H1 (cell line): Measurements from ENCODE around the gene MGLL. TPM values are rescaled to one million over a fixed set of nuclear protein-coding genes. Genes with fewer than 3 reads are reported as not detected.

ENCODE experiments used
- CREB1 ChIP-seq: IDR thresholded peaks from 2 replicates; pipeline ENCODE4 v1.6.1; 2012; ENCODE audit warnings: inconsistent platforms
- EGR1 ChIP-seq: IDR thresholded peaks from 2 replicates; pipeline ENCODE4 v1.6.1; 2011; ENCODE audit warnings: low read depth, low read length, borderline replicate concordance
- RAD21 ChIP-seq, 2 experiments: IDR thresholded peaks in 1 of 2; conservative IDR thresholded peaks in 1 of 2; 2 replicates each; pipeline ENCODE4 v1.6.1; 2011; ENCODE audit warnings: low read depth in 2 of 2, low read length in 2 of 2, improper control_type of control experiment in 1 of 2, inconsistent platforms in 1 of 2, mild to moderate bottlenecking in 1 of 2, moderate library complexity in 1 of 2
- SAP30 ChIP-seq: fragments of 300-600 bp; sonication (generic); IDR thresholded peaks from 2 replicates; pipeline ENCODE4 v1.7.1; 2012; ENCODE audit warnings: low read length, moderate library complexity, mild to moderate bottlenecking, inconsistent platforms; ENCODE audit not compliant: insufficient read depth, insufficient replicate concordance
- SIRT6 ChIP-seq: IDR thresholded peaks from one replicate; pipeline ENCODE4 v1.7.1; 2012; ENCODE audit warnings: low read length, inconsistent platforms
- TBP ChIP-seq: IDR thresholded peaks from 2 replicates; pipeline ENCODE4 v1.6.1; 2011; ENCODE audit warnings: low read depth, low read length, improper control_type of control experiment
- ZNF274 ChIP-seq: IDR thresholded peaks from 2 replicates; pipeline ENCODE4 v1.7.0; 2012; ENCODE audit warnings: low read length, borderline replicate concordance; ENCODE audit errors: extremely low read depth
- polyA plus RNA-seq, 7 experiments: library from polyadenylated mRNA; depleted of rRNA in 3 of 7; stranded (reverse) in 5 of 7; unstranded in 2 of 7; fragments of >200 nt in 5 of 7; fragments of 200-250 nt in 2 of 7; gene quantifications; 1 replicate in 5 of 7; 2 replicates in 1 of 7; 4 replicates in 1 of 7; pipeline versions ENCODE4 v1.2.1 to v1.2.3, GENCODE V29; 2011 to 2013; ENCODE audit warnings: missing spikeins in 2 of 7, mixed read lengths in 2 of 7
- total RNA-seq: library from RNA; stranded (reverse); fragmentation: NEBNext Ultra II Directional; extraction: Animal tissue kit (Norgen Biotek cat#: 25700); gene quantifications from 2 replicates; pipeline ENCODE4 v1.2.1, GENCODE V29; 2021
- TF ChIP-seq, protein P1 (sequence below): fragments of 300-600 bp; sonication (generic); IDR thresholded peaks from 2 replicates; pipeline ENCODE4 v1.7.1; 2012; ENCODE audit warnings: low read length, moderate library complexity, mild to moderate bottlenecking, inconsistent platforms; ENCODE audit not compliant: insufficient replicate concordance

Gene MGLL
- total and polyA plus RNA-seq, 2 of the 8 experiments (the other 6 are each of a cell fraction or from before 2014, with no cell fraction given), result 0.05 to 0.34 TPM

DNA sequence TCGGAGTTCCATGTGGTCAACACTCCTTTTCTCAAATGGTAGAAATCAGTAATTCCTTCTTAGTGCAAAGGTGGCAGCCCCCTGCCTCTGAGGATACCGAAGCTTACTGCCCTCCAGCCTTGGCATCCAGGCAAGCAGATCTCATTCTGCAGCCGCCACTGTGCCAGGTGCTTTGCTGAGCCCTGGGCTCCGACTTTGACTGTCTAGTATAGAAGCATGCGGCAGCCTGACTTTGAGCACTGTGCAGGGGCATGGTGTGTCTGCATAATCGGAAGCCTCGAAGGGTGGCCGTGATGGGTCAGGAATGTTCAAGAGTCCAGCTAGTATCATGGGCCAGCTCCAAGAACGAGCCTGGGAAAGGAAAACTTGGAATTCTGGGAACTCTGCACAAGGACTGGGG, 109.9 kb downstream of the MGLL start (continued):
- TF ChIP-seq, protein P1, sequence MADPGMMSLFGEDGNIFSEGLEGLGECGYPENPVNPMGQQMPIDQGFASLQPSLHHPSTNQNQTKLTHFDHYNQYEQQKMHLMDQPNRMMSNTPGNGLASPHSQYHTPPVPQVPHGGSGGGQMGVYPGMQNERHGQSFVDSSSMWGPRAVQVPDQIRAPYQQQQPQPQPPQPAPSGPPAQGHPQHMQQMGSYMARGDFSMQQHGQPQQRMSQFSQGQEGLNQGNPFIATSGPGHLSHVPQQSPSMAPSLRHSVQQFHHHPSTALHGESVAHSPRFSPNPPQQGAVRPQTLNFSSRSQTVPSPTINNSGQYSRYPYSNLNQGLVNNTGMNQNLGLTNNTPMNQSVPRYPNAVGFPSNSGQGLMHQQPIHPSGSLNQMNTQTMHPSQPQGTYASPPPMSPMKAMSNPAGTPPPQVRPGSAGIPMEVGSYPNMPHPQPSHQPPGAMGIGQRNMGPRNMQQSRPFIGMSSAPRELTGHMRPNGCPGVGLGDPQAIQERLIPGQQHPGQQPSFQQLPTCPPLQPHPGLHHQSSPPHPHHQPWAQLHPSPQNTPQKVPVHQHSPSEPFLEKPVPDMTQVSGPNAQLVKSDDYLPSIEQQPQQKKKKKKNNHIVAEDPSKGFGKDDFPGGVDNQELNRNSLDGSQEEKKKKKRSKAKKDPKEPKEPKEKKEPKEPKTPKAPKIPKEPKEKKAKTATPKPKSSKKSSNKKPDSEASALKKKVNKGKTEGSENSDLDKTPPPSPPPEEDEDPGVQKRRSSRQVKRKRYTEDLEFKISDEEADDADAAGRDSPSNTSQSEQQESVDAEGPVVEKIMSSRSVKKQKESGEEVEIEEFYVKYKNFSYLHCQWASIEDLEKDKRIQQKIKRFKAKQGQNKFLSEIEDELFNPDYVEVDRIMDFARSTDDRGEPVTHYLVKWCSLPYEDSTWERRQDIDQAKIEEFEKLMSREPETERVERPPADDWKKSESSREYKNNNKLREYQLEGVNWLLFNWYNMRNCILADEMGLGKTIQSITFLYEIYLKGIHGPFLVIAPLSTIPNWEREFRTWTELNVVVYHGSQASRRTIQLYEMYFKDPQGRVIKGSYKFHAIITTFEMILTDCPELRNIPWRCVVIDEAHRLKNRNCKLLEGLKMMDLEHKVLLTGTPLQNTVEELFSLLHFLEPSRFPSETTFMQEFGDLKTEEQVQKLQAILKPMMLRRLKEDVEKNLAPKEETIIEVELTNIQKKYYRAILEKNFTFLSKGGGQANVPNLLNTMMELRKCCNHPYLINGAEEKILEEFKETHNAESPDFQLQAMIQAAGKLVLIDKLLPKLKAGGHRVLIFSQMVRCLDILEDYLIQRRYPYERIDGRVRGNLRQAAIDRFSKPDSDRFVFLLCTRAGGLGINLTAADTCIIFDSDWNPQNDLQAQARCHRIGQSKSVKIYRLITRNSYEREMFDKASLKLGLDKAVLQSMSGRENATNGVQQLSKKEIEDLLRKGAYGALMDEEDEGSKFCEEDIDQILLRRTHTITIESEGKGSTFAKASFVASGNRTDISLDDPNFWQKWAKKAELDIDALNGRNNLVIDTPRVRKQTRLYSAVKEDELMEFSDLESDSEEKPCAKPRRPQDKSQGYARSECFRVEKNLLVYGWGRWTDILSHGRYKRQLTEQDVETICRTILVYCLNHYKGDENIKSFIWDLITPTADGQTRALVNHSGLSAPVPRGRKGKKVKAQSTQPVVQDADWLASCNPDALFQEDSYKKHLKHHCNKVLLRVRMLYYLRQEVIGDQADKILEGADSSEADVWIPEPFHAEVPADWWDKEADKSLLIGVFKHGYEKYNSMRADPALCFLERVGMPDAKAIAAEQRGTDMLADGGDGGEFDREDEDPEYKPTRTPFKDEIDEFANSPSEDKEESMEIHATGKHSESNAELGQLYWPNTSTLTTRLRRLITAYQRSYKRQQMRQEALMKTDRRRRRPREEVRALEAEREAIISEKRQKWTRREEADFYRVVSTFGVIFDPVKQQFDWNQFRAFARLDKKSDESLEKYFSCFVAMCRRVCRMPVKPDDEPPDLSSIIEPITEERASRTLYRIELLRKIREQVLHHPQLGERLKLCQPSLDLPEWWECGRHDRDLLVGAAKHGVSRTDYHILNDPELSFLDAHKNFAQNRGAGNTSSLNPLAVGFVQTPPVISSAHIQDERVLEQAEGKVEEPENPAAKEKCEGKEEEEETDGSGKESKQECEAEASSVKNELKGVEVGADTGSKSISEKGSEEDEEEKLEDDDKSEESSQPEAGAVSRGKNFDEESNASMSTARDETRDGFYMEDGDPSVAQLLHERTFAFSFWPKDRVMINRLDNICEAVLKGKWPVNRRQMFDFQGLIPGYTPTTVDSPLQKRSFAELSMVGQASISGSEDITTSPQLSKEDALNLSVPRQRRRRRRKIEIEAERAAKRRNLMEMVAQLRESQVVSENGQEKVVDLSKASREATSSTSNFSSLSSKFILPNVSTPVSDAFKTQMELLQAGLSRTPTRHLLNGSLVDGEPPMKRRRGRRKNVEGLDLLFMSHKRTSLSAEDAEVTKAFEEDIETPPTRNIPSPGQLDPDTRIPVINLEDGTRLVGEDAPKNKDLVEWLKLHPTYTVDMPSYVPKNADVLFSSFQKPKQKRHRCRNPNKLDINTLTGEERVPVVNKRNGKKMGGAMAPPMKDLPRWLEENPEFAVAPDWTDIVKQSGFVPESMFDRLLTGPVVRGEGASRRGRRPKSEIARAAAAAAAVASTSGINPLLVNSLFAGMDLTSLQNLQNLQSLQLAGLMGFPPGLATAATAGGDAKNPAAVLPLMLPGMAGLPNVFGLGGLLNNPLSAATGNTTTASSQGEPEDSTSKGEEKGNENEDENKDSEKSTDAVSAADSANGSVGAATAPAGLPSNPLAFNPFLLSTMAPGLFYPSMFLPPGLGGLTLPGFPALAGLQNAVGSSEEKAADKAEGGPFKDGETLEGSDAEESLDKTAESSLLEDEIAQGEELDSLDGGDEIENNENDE, result no peak
- TF ChIP-seq EGR1, result no peak
- TF ChIP-seq SAP30, result no peak
- TF ChIP-seq SIRT6, result no peak
- TF ChIP-seq TBP, result no peak
- no peak for TF ChIP-seq CREB1
- no peak for TF ChIP-seq RAD21 (IDR thresholded peaks at IDR 0.05 in 1 of 2, conservative IDR thresholded peaks at IDR 0.05 in 1 of 2; ENCODE audit: low read depth in 2 of 2, low read length in 2 of 2)
- TF ChIP-seq ZNF274, result no peak
- TF ChIP-seq, all 59 proteins: peak for 0
